ENCODE measurements around the gene PPARG. TPM values are rescaled to one million over a fixed set of nuclear protein-coding genes. Genes with fewer than 3 reads are reported as not detected.

PPARG gene
- total and polyA plus RNA-seq, 5 donors from 2014 or later, result 0.16 to 0.64 (median 0.24) TPM; not detected in 2

DNA sequence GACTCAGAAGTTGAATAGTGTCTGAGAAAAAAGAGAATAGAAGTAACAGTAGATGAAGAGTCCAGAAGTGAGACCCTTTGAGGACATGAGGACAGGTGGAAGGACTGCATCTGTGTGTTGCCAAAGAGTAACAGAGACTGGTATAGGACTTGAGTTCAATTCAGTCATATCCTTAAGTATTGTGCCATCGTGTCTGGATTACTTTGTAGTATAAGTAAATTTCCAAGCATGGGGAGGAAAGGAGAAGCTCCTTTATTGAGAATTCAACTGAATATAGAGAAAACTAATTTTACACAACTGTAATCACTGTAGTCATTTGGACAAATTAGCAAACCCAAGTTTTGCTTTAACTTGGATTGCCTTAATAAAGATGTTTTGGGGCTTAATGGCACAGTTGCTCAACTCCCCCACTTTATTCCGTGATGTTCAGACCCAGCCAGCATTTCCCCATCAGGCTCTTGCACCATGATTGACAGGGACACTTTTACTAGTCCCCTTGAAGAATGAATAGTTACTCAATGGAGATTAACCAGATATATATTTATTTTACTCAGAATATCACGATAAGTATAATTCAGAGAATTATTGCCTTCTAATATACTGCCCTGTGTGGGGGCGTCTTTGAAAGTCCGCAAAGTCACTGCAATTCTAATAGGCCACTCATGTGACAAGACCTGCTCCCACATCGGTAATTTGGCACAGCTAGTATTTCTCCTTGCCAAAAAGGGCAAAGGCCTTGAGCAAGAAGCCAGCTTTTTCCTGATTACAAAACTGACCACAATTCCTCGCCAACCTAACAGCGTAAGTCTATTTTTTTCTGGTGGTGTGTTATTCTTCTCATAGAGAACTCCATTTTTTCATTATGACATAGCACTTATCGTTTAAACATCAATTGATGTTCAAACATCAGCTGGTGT lies 61.3 kb downstream of the PPARG start:
- no peaks in the 10 kb centered on the region for H3K4me1 ChIP-seq (ENCODE audit: control insufficient read depth, insufficient read depth, low read length, poor library complexity, severe bottlenecking)
- DNase-seq (no peak), ATAC-seq (ENCODE audit: low read depth in 2 of 2) (no peak)
- no peak overlapping the region for H3K4me3 ChIP-seq (ENCODE audit: low read depth, low read length)
- H3K27me3 Mint-ChIP-seq, result peaks cover 17% of the 10 kb centered on the region
- H3K36me3 ChIP-seq (ENCODE audit: control insufficient read depth, insufficient read depth, low read length), result no peaks in the 10 kb centered on the region
- H3K27me3 ChIP-seq (ENCODE audit: control insufficient read depth, insufficient read depth, low read length), result no peaks in the 10 kb centered on the region
- H3K9me3 ChIP-seq (ENCODE audit: control insufficient read depth in 2 of 2, low read length in 2 of 2), result no peaks in the 10 kb centered on the region
- H3K27ac Mint-ChIP-seq, result no peak overlapping the region
- H3K36me3 Mint-ChIP-seq, result no peaks in the 10 kb centered on the region
- no peak overlapping the region for H3K27ac ChIP-seq (ENCODE audit: insufficient read depth, low read length, poor library complexity, severe bottlenecking)
- peaks cover 0 to 2% (median 0%) of the 10 kb centered on the region in 4 donors for H3K4me1 Mint-ChIP-seq
- peak overlapping the region in 1 of 4 donors; percentile 32 for H3K4me3 Mint-ChIP-seq
- peaks cover 0 to 2% (median 0%) of the 10 kb centered on the region in 7 donors for H3K9me3 Mint-ChIP-seq

DNA sequence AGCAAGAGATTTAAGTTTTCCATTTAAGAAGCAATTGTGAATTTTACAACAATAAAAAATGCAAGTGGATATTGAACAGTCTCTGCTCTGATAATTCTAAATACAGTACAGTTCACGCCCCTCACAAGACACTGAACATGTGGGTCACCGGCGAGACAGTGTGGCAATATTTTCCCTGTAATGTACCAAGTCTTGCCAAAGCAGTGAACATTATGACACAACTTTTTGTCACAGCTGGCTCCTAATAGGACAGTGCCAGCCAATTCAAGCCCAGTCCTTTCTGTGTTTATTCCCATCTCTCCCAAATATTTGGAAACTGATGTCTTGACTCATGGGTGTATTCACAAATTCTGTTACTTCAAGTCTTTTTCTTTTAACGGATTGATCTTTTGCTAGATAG lies 62.3 kb downstream of the PPARG start:
- ATAC-seq (ENCODE audit: low read depth in 2 of 2) (no peak), DNase-seq (no peak)
- no peak overlapping the region for H3K4me3 ChIP-seq (ENCODE audit: low read depth, low read length)
- no peaks in the 10 kb centered on the region for H3K4me1 ChIP-seq (ENCODE audit: control insufficient read depth, insufficient read depth, low read length, poor library complexity, severe bottlenecking)
- H3K27ac Mint-ChIP-seq, result no peak overlapping the region
- H3K27me3 Mint-ChIP-seq, result peaks cover 17% of the 10 kb centered on the region
- no peaks in the 10 kb centered on the region for H3K27me3 ChIP-seq (ENCODE audit: control insufficient read depth, insufficient read depth, low read length)
- no peak overlapping the region for H3K27ac ChIP-seq (ENCODE audit: insufficient read depth, low read length, poor library complexity, severe bottlenecking)
- H3K4me3 Mint-ChIP-seq, result no peak overlapping the region
- H3K9me3 ChIP-seq (ENCODE audit: control insufficient read depth in 2 of 2, low read length in 2 of 2), result no peaks in the 10 kb centered on the region
- no peaks in the 10 kb centered on the region for H3K36me3 ChIP-seq (ENCODE audit: control insufficient read depth, insufficient read depth, low read length)
- H3K36me3 Mint-ChIP-seq, result no peaks in the 10 kb centered on the region
- H3K9me3 Mint-ChIP-seq, result peaks cover 0 to 2% (median 0%) of the 10 kb centered on the region in 7 donors
- no peaks in the 10 kb centered on the region for H3K4me1 Mint-ChIP-seq

DNA sequence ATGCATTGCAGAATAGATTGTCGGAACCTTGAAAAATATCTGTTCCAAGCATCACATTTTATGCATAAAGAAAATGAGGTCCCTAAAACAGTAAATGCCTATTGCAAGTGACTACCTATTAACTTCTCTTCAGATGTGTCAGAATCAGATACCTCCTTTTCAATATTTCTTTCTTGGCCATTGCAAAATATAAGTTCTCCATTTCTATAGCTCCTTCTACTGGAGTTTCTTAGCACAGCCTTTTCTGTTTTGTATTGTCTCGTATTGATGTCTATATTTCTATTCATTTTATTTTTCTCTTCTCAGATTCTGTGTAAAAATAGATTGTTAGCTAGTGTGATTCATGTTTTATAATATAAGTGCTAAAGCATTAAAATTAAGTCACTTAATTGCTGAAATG lies 63.4 kb downstream of the PPARG start:
- Histone ChIP-seq H3K27me3 (ENCODE audit: control insufficient read depth, insufficient read depth, low read length) (no peaks in the 10 kb centered on the region), H3K4me1 (ENCODE audit: control insufficient read depth, insufficient read depth, low read length, poor library complexity, severe bottlenecking) (no peaks in the 10 kb centered on the region), H3K27ac (ENCODE audit: insufficient read depth, low read length, poor library complexity, severe bottlenecking) (no peak overlapping the region), H3K36me3 (ENCODE audit: control insufficient read depth, insufficient read depth, low read length) (no peaks in the 10 kb centered on the region), H3K4me3 (ENCODE audit: low read depth, low read length) (no peak overlapping the region), H3K9me3 (ENCODE audit: control insufficient read depth in 2 of 2, low read length in 2 of 2) (no peaks in the 10 kb centered on the region)
- Mint-ChIP-seq H3K36me3 (no peaks in the 10 kb centered on the region), H3K27ac (no peak overlapping the region), H3K27me3 (peaks cover 16% of the 10 kb centered on the region), H3K4me1 (no peaks in the 10 kb centered on the region), H3K4me3 (no peak overlapping the region), H3K9me3 (peaks cover 0 to 4% (median 0%) of the 10 kb centered on the region in 7 donors)
- ATAC-seq (ENCODE audit: low read depth in 2 of 2) (no peak), DNase-seq (no peak)

DNA sequence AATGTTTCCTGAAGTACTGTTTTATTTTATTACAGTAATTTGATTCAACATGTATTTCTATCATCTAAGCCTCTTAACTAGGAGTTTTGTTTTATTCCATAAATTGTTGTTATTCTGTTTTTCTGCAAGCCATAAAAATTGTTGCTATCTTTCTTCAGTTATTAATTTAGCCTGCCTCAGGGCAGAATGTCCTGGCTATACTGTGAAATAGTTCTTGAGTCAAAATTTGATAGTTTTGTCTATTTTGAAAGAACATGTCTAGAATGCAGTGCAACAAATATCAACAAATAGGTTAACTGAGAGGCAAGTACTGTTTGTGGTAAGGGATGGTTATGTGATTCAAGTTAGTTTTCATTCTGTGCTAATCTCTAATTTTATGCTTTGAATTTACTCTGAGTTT lies 63.9 kb downstream of the PPARG start:
- H3K27me3 ChIP-seq (ENCODE audit: control insufficient read depth, insufficient read depth, low read length), result no peaks in the 10 kb centered on the region
- no peaks in the 10 kb centered on the region for H3K9me3 ChIP-seq (ENCODE audit: control insufficient read depth in 2 of 2, low read length in 2 of 2)
- H3K27ac Mint-ChIP-seq, result no peak overlapping the region
- no peak overlapping the region for H3K4me3 Mint-ChIP-seq
- no peaks in the 10 kb centered on the region for H3K4me1 Mint-ChIP-seq
- no peak overlapping the region for H3K4me3 ChIP-seq (ENCODE audit: low read depth, low read length)
- no peaks in the 10 kb centered on the region for H3K4me1 ChIP-seq (ENCODE audit: control insufficient read depth, insufficient read depth, low read length, poor library complexity, severe bottlenecking)
- peaks cover 11% of the 10 kb centered on the region for H3K27me3 Mint-ChIP-seq
- DNase-seq (no peak), ATAC-seq (ENCODE audit: low read depth in 2 of 2) (no peak)
- H3K36me3 Mint-ChIP-seq, result no peaks in the 10 kb centered on the region
- no peak overlapping the region for H3K27ac ChIP-seq (ENCODE audit: insufficient read depth, low read length, poor library complexity, severe bottlenecking)
- peaks cover 0 to 4% (median 0%) of the 10 kb centered on the region in 7 donors for H3K9me3 Mint-ChIP-seq
- H3K36me3 ChIP-seq (ENCODE audit: control insufficient read depth, insufficient read depth, low read length), result no peaks in the 10 kb centered on the region

DNA sequence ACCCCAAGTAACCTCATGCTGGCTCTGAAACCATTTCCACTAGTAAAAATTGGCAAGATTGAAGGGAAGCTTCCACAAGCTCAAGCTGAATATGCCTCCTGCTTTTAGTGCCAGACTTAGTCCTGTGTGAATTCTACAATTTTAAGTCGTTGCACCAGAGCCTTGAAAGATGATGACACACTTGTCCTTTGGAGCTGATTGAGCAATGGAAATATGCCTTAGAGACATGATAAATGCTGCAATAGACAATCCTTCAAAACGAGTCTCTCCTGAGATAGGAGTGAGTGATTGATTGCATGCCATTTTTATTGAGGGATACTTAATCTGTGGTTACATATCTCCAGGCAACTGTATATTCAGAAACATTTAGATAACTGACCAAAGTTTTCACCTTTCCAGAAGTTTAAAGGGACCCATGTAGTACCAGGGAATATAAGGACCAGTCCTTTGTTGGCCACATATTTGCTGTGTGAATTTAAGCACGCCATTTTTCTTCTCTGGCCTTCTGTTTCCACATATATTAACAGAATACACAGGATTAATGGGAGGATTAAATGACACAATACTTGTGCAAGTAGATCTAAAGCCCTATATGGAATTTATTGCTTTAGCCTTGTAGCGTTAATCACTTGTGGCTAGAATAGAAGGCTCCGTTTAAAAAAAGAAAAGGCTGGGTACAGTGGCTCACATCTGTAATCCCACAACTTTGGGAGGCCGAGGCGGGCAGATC lies 65.1 kb downstream of the PPARG start:
- ATAC-seq (ENCODE audit: low read depth in 2 of 2), result no peak
- no peaks in the 10 kb centered on the region for H3K27me3 ChIP-seq (ENCODE audit: control insufficient read depth, insufficient read depth, low read length)
- H3K4me3 Mint-ChIP-seq, result no peak overlapping the region
- H3K27ac ChIP-seq (ENCODE audit: insufficient read depth, low read length, poor library complexity, severe bottlenecking), result no peak overlapping the region
- no peak overlapping the region for H3K4me3 ChIP-seq (ENCODE audit: low read depth, low read length)
- no peaks in the 10 kb centered on the region for H3K36me3 ChIP-seq (ENCODE audit: control insufficient read depth, insufficient read depth, low read length)
- H3K4me1 Mint-ChIP-seq, result no peaks in the 10 kb centered on the region
- H3K9me3 Mint-ChIP-seq, result peaks cover 0 to 4% (median 0%) of the 10 kb centered on the region in 7 donors
- no peak overlapping the region for H3K27ac Mint-ChIP-seq
- H3K27me3 Mint-ChIP-seq, result peaks cover 7% of the 10 kb centered on the region
- H3K4me1 ChIP-seq (ENCODE audit: control insufficient read depth, insufficient read depth, low read length, poor library complexity, severe bottlenecking), result no peaks in the 10 kb centered on the region
- H3K9me3 ChIP-seq (ENCODE audit: control insufficient read depth in 2 of 2, low read length in 2 of 2), result no peaks in the 10 kb centered on the region
- no peaks in the 10 kb centered on the region for H3K36me3 Mint-ChIP-seq
- no peak for DNase-seq

DNA sequence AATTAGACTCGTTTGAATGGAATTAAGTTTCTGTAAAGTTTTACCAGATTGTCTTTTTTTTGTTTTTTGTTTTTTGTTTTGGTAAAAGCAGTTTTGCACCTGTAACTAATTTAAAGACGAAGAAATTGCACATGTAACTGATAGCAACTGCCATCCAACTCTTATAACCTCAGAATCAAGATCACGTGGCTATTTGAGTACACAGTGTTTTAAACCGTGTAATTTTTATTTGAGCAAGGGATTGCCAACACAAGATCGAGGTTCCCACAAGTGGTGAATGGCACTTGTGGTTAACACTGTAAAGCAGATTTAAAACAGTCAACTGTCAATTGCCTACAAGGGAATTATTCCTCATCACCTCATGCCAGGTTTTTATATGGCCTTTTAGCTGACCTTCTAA lies 67.3 kb downstream of the PPARG start:
- Histone ChIP-seq H3K4me1 (ENCODE audit: control insufficient read depth, insufficient read depth, low read length, poor library complexity, severe bottlenecking) (no peaks in the 10 kb centered on the region), H3K36me3 (ENCODE audit: control insufficient read depth, insufficient read depth, low read length) (no peaks in the 10 kb centered on the region), H3K9me3 (ENCODE audit: control insufficient read depth in 2 of 2, low read length in 2 of 2) (no peaks in the 10 kb centered on the region), H3K27me3 (ENCODE audit: control insufficient read depth, insufficient read depth, low read length) (no peaks in the 10 kb centered on the region), H3K4me3 (ENCODE audit: low read depth, low read length) (no peak overlapping the region), H3K27ac (ENCODE audit: insufficient read depth, low read length, poor library complexity, severe bottlenecking) (no peak overlapping the region)
- H3K36me3 Mint-ChIP-seq, result no peaks in the 10 kb centered on the region
- DNase-seq (no peak), ATAC-seq (ENCODE audit: low read depth in 2 of 2) (no peak)
- H3K27me3 Mint-ChIP-seq, result peaks cover 7% of the 10 kb centered on the region
- H3K4me1 Mint-ChIP-seq, result no peaks in the 10 kb centered on the region
- H3K27ac Mint-ChIP-seq, result no peak overlapping the region
- no peak overlapping the region for H3K4me3 Mint-ChIP-seq
- H3K9me3 Mint-ChIP-seq, result peaks cover 0 to 4% (median 0%) of the 10 kb centered on the region in 7 donors

DNA sequence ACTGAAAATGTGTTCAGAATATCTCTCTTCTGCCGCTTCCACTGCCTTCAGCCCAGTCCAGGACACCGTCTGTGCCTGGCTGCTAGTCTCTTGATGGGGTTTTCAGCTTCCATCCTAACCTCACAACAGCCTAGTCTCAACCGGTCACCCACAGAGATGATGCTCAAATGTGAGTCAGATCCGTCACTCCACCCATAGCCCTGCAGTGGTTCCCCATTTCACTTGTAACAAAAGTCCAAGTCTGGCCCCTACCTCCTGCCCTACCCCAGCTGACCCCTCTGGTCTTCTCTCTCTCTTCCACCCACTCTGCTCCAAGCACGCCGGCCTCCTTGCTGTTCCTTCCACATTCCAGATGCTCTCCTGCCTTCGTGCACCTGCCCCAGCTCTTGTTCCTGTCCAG lies 68.1 kb downstream of the PPARG start:
- Mint-ChIP-seq H3K27ac (no peak overlapping the region), H3K4me1 (no peaks in the 10 kb centered on the region), H3K4me3 (no peak overlapping the region), H3K9me3 (peaks cover 0 to 4% (median 0%) of the 10 kb centered on the region in 7 donors), H3K27me3 (peaks cover 2% of the 10 kb centered on the region), H3K36me3 (no peaks in the 10 kb centered on the region)
- DNase-seq, result no peak
- ATAC-seq (ENCODE audit: low read depth in 2 of 2), result no peak
- Histone ChIP-seq H3K9me3 (ENCODE audit: control insufficient read depth in 2 of 2, low read length in 2 of 2) (no peaks in the 10 kb centered on the region), H3K27ac (ENCODE audit: insufficient read depth, low read length, poor library complexity, severe bottlenecking) (no peak overlapping the region), H3K27me3 (ENCODE audit: control insufficient read depth, insufficient read depth, low read length) (no peaks in the 10 kb centered on the region), H3K4me1 (ENCODE audit: control insufficient read depth, insufficient read depth, low read length, poor library complexity, severe bottlenecking) (no peaks in the 10 kb centered on the region), H3K36me3 (ENCODE audit: control insufficient read depth, insufficient read depth, low read length) (no peaks in the 10 kb centered on the region), H3K4me3 (ENCODE audit: low read depth, low read length) (no peak overlapping the region)
